Middle frontal gyrus (tissue), 1 donor: ENCODE results near the gene PLD1.
"Not testable (repeated sequence)": the region's sequence is repeated elsewhere in the genome, so short reads cannot be mapped to it uniquely, and the experiment has no call there.

Source experiments
- DNase-seq: peaks from one replicate; pipeline ENCODE4 v3.0.0-alpha.2; 2015; ENCODE audit warnings: low spot score; ENCODE audit errors: extremely low spot score

Gene PLD1

GRCh38 chr3:171815973-171816595, 5.8 kb upstream of the PLD1 start:
- no peak for DNase-seq

- not testable (repeated sequence) for DNase-seq
Observed at GRCh38 chr3:171814662-171815061, 4.4 kb upstream of the PLD1 start.

- DNase-seq, result no peak
Observed at GRCh38 chr3:171813897-171814460, 3.7 kb upstream of the PLD1 start.

GRCh38 chr3:171813278-171813896, 3.1 kb upstream of the PLD1 start:
- no peak for DNase-seq

- DNase-seq, result no peak
Observed at GRCh38 chr3:171812811-171813210, 2.5 kb upstream of the PLD1 start.

GRCh38 chr3:171811913-171812335, 1.6 kb upstream of the PLD1 start:
- DNase-seq, result no peak

GRCh38 chr3:171811295-171811912, 1.1 kb upstream of the PLD1 start:
- no peak for DNase-seq

- no peak for DNase-seq
Observed at GRCh38 chr3:171810629-171811294, 479 bp upstream of the PLD1 start.

GRCh38 chr3:171809611-171809860, 747 bp downstream of the PLD1 start:
- no peak for DNase-seq

GRCh38 chr3:171807806-171808205, 2.5 kb downstream of the PLD1 start:
- DNase-seq, result no peak

- no peak for DNase-seq
Observed at GRCh38 chr3:171807129-171807675, 3.1 kb downstream of the PLD1 start.

GRCh38 chr3:171806200-171807128, 3.8 kb downstream of the PLD1 start:
- no peak for DNase-seq

- no peak for DNase-seq
Observed at GRCh38 chr3:171805687-171806086, 4.6 kb downstream of the PLD1 start.

GRCh38 chr3:171804618-171805389, 5.5 kb downstream of the PLD1 start:
- DNase-seq, result no peak

- no peak for DNase-seq
Observed at GRCh38 chr3:171803044-171803443, 7.2 kb downstream of the PLD1 start.

- DNase-seq, result no peak
Observed at GRCh38 chr3:171802590-171802956, 7.7 kb downstream of the PLD1 start.

- no peak for DNase-seq
Observed at GRCh38 chr3:171801738-171802589, 8.3 kb downstream of the PLD1 start.

- no peak for DNase-seq
Observed at GRCh38 chr3:171799501-171799900, 10.8 kb downstream of the PLD1 start.

- DNase-seq, result no peak
Observed at GRCh38 chr3:171797873-171798272, 12.4 kb downstream of the PLD1 start.
